NCI-H345 treated with DMSO at 0.1 percent for 48 hours (cell line): Measurements from ENCODE around the gene EID2B.

ENCODE experiments used
- DNase-seq: peaks from one replicate; lab custom pipeline; 2025; ENCODE audit not compliant: unreplicated experiment; lab: John Stamatoyannopoulos, UW

EID2B gene, protein sequence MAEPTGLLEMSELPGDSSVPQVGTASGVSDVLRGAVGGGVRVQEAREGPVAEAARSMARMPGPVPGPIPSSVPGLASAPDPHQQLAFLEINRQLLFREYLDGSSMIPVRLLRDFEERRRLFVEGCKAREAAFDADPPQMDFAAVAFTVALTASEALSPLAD

DNA sequence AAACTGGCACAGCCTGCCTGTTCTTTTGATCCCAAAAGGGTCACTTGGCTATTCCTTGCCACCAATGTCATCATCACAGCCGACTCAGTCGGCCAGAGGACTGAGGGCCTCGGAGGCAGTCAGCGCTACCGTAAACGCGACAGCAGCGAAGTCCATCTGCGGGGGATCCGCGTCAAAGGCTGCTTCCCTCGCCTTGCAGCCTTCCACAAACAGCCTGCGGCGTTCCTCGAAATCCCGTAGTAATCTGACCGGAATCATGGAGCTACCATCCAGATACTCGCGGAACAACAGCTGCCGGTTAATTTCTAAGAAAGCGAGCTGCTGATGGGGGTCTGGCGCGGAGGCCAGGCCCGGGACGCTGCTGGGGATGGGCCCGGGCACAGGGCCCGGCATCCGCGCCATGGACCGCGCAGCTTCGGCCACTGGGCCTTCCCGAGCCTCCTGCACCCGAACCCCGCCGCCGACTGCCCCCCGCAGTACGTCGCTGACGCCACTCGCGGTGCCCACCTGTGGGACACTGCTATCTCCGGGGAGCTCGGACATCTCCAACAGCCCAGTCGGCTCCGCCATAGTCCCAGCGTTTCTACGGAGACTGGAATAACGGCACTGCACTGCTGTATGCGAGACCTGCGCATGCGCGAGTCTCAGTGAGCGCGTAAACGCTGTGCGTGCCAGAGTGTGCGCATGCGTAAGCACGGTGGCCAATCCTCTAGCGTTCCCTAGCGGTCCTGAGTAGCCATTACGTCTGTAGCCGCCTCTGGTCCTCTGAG lies at the start of gene EID2B:
TSS of gene EID2B (minus strand) at position 620 of the 770 bp plus-strand sequence. CDS start at position 570, 50 bp downstream.
- peak; percentile 100 for DNase-seq

DNA sequence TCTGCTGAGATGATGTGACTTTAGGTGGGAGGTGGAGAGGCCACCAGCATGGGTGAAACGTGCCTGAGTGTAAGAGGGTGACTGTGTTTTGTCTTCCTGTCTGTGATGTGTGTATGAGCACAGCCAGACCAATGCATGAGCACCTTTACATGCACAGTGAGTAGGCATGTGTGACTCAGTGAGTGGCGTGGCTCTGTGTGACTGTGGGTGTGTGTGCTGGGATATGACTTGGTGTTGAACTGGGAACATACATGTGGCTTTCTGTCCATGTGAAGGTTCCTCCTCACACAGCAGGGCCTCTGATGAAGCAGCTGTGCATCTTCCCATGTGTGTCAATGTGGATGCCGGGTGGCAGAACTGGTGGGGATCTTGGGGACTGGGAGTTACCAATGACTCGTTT lies 49.8 kb upstream of the EID2B start:
- DNase-seq, result no peak

DNA sequence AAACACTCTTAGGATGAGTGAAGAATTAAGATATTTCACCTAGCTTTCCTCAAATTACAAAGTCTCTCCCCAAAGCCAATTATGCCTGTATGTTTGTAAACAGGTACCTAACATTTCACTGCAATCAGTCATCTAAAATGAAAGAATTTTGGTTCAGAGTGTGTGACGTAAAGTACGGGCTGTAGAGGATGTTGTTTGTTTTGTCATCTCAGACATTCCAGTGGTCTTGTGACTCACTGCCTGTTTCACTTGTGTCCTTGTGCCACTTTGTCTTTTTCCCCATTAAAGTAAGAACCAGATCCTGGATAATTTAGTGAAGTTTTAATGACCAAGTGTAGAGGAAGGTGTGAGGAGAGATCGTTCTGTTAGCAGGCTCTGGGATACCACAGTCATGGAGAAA lies 36.0 kb upstream of the EID2B start:
- DNase-seq, result no peak

DNA sequence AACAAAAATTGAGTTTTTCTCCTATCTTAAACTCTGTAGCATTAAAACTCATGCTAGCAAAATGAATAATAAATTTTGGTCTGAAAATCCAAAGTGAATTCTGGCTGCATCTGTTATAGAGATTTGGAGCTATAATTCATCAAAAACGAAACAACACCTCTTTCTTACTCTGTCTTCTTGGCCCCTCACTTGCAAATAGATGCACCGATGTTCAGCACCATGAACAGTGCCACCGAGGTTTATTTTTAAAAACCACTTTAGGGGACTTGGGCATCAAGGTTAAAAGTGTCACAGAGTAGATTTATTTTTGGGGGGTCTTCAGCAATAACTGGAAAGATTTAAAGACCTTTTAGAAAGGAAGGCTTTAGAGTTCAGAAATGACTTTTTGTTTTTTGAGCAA lies 33.4 kb upstream of the EID2B start:
- DNase-seq, result no peak

DNA sequence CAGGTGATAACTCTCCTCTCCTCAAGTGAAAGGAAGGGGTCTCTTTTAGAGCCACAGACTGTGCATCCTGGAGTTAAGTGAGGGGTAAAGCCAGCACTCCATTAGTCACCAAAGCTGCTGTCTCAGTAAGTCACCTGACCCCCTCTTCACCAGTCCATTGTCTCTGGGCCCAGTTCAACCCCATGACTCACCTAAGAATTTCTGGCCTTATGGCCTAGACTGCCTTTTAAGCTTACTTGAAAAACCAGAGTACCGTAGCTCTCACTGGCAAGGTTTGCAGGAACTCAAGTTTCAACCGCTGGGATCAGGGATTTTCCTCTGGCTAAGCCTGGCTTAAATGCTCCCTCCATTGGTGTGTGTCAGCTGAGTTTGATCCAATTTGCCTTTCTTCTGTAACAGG lies 30.8 kb upstream of the EID2B start:
- no peak for DNase-seq

DNA sequence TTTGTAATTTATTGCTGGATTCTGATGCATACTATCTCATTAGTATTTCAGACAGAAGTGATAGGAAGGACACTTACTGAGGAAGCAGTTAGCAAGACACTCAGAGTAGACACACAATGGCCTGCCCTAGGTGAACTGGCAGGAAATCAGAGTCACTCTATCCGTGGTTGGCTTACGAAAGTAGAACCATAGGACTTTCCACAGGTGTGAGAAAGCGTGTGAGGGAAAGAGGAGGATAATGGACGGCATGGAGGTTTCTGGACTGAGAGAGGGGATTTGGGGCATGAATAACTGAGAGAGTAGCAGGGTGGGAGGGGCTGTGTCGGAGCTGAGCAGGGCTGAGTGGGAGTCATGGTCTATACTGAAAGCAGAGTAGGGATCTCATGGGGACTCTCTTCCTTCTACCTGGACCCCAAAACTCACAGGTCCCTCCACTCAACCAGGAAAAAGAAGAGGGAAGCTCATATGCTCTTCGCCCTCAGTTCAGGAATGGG lies 26.0 kb upstream of the EID2B start:
- no peak for DNase-seq

DNA sequence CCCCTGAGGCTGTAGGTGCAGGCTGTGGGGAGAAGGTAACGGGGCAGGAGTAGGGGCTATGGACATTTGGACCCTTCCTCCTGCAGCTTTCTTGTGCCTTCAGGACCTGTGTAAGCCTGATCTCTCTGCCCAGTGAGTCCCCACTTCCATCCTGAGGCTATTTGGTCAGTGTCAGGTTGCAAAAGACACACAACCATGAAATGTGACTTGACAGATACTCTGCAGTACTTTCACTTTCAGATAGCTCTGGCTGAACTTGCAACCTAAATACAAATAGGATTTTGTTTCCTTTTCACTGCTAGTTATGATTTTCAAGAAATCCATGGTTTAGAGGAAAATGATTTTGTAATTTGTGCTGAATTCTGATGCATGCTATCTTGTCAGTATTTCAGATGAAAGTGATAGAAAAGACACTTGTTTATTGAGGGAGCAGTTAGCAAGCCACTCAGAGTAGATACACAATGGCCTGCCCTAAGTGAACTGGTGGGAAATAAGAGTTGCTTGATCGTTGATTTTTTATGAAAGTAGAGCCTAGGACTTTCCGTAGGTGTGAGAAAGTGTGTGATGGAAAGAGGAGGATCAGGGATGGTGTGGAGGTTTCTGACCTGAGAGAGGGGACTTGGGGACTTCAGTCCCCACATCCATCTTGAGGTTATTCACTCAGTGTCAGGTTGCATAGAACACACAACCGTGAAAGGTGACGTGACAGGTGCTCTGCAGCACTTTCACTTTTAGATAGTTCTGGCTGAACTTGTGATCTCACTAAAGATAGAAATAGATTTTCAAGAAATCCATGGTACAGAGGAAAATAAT lies 25.4 kb upstream of the EID2B start:
- DNase-seq, result peak; percentile 23

DNA sequence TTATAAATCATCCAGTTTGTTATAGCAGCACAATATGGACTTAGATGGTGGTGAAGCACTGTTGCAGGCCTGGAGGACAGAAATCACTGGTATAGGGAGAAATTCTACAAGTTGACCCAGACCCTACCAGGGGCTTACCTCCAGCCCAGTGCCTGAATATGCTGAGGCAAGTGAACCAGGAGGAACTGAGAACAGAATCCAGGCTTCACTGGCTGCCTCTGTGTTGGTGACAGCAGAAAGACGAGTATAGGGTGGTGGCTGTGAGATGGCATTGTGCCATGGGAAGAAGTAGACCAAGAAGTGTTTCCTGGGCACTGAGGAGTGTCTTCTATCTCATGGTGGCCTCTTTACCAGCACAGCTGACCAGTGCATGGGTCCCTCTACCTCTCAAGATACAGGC lies 23.2 kb upstream of the EID2B start:
- DNase-seq, result no peak

DNA sequence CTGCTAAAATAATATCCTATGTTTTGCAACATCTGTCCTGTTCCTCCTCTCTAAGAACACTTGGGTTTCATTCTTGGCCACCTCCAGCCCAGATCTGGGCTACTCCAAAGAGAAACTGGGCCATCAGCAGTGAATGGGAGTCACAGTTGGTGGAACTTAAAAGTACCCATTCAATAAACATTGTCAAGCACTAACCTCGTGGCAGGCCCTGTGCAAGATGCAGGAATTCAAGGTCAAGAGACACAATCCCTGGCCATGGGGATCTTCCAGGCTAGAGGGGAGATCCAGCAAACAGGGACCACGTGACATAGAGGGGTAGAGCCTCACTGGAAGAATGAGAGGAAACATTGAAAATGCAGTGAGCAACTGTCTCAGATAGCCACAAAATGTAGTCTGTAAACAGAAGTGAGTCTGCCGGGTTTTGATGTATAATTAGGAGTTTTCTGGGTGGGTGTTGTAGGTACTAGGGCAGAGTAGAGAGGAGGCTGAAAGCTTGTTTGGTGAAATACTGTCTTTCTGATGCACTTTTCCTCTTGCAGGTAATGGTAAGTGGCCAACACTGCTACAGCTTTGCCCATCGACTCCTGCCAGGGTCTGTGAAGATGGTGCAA lies 22.2 kb upstream of the EID2B start:
- no peak for DNase-seq

DNA sequence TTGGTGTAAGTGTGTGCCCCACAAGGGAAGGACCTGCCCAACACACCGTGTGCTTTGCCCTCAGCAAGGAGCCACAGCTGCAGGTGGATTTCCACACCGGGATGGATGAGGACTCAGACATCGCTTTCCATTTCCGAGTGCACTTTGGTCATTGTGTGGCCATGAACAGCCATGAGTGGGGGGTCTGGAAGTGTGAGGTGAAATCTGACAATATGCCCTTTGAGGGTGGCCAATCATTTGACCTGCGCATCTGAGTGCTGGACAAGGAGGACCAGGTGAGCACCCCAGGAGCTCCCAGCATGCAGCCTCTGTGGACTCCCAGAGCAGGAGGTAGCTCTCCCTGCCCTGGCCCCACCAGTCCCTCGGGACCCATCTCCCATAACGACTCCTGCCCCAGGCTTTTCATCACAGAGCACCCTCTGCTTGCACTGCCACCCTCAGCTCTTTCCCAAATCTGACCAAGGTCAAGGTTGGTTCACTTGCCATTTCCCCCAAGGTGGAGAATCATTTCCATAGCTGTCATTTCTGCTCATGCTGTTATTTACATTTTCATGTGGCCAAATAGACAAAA lies 20.5 kb upstream of the EID2B start:
- DNase-seq, result no peak

DNA sequence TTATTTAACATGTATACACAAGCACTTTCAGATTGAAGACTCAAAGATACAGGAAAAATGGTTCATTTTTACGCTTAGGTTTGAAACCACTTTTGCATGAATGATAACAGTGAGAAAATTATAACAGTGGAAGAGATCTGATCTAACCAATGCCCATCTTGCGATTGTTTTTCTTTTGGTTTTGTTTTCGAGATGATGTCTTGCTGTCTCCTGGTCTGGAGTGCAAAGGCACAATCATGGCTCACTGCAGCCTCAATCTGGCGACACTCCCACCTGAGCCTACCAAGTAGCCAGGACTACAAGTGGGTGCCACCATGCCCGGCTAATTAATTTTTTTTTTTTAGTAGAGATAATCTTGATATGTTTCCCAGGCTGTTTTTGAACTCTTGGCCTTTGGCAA lies 17.5 kb upstream of the EID2B start:
- no peak for DNase-seq

DNA sequence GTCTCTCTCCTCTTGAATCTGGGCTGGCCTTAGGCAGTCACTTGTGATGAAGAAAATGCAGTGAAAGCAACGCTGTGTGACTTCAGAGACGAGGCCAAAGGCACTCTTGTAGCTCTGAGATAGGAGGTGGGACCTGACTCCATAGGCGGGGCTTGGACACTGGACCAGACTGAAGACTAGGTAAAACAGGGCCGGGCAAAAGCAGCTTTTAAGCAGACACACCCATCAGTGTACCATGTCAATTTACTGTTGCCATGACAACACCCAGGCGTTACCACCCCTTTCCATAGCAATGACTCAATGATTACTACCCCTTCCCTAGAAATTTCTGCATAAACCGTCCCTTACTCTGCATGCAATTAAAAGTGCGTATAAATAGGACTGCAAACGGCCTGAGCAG lies 13.9 kb upstream of the EID2B start:
- DNase-seq, result no peak

DNA sequence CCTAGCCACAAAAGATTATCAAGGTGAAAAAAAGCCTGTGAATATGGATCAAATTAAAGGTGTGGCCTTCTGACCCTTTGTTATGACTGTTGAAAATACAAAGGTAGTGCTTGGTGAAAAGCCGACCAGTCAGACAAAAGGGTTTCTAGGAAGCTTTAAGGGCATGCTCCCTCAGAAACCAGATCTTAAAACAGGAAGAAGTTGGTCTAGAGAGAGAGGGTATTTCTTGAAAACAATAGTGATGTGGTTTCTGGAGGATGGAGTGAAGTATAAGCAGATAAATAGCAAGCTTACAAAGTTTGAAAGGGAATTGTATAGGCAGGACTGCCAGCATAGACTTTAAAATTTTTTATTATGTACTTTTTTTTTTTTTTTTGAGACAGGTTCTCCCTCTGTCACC lies 12.3 kb upstream of the EID2B start:
- DNase-seq, result no peak

DNA sequence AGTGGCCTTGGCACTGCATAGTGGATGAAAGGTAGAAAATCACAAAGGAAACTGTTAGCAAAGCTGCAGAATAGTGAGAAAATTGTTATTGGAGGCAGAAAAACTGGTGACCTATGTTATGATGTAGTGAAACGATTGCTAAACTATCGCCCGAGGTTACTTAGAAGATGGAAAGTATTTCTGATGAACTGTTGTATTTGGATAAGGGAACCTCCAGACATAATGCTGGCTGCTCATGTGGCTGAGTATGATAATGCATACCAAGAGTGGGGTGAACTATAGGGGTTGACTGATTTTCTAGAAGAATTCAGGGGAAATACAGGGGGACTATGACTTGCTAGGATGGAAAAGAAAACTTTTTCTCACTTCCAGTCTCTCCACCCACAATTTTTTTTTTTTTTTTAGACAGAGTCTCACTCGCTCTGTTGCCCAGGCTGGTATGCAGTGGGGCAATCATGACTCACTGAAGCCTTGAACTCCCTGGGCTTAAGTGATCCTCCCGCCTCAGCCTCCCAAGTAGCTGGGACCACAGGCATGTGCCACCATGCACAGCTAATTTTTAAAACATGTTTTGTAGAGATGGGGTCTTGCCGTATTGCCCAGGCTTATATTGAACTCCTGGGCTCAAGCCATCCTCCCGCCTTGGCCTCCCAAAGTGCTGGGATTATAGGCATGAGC lies 11.7 kb upstream of the EID2B start:
- no peak for DNase-seq

DNA sequence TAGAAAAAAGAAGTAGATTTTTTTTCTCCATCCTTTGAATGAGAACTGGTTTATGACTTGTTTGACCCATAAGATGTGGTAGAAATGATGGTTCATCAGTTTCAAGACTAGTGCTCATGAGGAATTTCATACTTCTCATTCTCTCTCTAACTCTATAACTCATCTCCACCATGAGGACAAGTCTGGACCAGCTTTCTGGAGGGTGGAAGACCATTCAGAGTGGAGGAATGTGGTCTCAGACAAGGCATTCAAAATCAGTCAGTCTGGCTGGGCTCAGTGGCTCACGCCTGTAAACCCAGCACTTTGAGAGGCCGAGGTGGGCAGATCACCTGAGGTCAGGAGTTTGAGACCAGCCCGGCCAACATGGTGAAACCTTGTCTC lies 10.8 kb upstream of the EID2B start:
- DNase-seq, result no peak

DNA sequence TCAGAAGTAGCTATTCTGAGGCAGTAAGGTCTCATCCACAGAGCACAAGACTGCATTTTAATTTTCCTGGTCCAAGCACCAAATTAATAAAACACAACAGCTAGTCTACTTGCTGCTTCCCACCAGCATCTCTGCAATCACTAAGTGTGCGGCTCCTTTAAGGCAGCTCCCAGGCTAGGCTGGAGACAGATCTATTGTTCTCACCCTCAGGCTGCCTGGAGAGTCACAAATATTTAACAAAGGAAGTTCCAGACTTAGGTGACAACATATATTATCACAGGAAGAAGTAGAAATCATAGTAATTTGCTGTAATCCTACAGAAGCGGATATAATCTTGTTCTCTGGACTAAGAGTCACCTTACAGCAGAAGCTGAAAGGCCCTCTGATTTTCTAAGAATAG lies 9.6 kb upstream of the EID2B start:
- no peak for DNase-seq

DNA sequence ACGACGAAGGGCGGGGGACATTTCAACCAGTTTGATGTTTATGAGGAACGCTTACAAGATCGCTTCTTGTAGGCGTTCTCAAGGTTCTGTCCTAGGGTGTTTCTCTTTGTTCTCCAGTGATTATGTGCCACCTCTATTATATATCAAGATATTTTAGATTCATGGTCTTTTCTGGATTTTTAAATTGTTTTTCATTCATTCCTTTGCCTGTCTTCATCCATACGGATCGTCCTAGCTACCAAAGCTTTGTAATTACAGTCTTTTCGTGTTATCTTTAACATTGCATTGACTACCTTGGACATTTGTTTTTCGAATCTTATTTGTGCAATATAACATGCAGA lies 7.7 kb upstream of the EID2B start:
- no peak for DNase-seq

DNA sequence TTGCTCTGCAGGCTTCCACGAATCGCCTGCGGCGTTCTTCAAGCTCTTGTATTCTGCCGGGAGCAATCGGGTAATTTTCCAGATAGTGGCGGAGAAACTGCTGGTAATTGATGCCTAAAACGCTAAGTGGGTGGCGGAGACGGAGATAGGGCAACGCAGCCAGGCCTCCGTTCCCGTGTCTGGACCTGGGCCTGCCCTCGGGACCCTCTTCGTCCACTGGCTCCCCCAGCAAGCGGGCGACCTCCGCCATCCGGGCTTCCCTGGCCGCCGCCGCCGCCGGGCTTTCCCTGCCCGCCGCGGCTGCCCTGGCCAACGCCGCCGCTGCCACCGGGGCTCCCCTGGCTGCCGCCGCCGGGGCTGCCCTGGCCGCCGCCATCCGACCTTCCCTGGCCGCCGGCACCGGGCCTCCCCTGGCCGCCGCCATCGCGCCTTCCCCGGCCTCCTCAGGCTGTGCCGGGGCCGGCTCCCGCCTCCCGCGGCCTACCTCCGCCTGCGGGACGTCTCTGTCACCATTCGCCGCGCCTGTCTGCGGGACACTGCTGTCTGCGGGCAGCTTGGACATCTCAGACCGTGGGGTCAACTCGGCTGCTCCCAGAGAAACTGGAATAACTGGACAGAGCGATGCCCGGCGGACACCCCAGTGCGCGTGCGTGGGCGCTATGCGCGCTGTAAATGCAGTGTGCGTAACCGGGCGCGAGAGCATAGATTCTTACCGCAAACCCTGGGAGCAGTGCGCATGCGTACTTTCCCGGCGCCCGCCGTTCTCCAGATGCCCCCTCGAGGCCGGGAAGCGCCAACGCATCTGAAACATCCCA lies 7.1 kb upstream of the EID2B start, which contains the start of gene EID2:
TSS of gene EID2 (minus strand) at position 644 of the 815 bp plus-strand sequence. CDS start at position 562, 82 bp downstream.
- peak; percentile 100 for DNase-seq

DNA sequence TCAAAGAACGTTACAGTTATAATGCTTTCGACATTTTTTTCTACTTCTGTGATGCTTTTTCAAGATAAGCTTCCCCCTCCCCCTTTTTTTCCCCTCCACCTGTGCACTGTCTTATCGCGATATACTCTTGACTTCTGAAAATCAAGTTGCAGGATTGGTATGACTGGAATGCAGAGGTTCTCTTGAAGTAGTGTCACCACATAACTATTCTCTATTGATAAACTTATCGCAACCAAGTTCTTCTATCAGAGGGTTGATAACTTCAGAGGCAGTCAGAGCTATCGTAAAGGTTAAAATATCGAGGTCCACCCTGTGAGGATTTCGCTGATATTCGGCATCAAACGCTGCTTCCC lies 6.5 kb upstream of the EID2B start:
- DNase-seq, result no peak

DNA sequence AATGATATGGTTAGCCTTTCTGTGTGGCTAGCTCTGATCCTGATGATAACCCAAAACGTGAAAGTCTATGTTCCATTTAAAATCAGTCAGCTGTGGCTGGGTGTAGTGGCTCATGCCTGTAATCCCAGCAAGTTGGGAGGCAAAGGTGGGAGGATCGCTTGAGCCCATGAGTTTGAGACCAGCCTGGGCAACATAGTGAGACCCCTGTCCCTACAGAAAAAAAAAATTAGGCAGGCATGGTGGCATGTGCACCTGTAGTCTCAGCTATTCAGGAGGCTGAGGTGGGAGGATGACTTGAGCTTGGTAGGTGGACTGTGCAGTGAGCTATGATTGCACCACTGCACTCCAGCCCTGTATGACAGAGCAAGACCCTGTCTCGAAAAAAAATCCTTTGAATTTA lies 1.1 kb upstream of the EID2B start:
- DNase-seq, result no peak
